ENCODE results near the gene ST3GAL6.

The ST3GAL6 gene

DNA sequence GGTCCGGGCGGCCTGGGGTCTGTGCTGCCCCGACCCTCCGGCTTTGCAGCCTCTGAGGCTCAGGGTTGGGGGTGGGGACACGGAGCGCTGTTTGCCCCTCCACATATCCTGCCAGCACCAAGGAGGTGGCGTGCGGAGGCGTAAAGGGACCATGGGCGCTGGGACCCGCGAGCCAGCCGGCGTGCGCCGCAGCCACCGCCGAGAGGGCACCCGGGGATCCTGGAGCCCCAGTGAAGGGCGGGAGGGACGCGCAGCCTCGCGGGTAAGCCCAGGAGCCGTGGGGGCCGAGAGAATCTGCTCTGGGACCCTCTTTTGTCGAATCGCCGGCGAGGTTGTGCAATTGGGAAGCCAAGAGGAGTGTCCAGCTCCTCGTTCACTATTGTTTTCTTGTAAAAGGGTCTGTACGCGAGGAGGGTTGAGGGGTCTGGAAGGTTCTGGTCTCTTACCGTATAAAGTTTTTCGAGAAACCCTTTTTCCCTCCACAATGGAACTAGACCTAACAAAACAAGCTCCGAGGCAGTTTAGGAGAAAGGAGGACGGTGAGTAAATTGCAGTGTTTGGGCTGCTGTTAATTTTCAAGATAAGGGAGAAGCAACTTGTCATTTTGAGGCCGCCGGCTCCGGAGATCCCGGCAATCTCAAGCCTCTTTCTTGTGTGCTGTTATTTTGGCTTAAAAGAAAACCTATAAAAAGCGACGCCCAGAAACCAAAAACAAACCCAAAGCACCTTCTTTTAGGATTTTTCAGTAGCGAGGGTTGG is 29.9 kb upstream of the ST3GAL6 start:
- no peak overlapping the region for H3K27ac Mint-ChIP-seq
- H3K4me1 Mint-ChIP-seq, result peaks cover 18% of the 10 kb centered on the region
- no peaks in the 10 kb centered on the region for H3K36me3 Mint-ChIP-seq
- peak; percentile 29 for DNase-seq
- no peaks in the 10 kb centered on the region for H3K9me3 Mint-ChIP-seq
- peak overlapping the region; percentile 65 for H3K4me3 Mint-ChIP-seq
- CTCF ChIA-PET, result no interaction called here
- H3K27me3 Mint-ChIP-seq, result peaks cover 83% of the 10 kb centered on the region

DNA sequence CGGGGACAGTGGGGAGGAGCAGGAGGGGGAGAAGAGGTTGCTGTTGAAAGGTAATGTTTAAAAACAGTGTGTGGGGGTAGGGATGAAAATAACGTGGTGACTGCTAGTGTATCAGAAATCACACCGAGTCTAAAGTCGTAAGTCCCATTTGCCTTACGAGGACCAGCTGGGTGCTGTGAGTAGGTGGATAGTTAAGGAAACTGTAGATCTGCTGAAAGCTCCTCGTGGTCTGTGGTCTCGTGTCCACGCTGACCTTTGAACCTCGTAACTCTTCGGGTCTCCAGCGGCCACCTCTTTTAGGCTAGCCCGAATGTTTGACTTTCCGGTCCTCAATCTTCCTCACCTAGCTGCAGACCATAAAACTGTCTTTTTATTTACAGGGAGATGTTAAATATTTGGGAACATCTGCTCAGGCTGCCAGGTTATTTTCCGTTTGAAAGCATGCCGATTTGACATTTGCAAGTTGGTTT is 29.3 kb upstream of the ST3GAL6 start:
- H3K27me3 Mint-ChIP-seq, result peaks cover 87% of the 10 kb centered on the region

DNA sequence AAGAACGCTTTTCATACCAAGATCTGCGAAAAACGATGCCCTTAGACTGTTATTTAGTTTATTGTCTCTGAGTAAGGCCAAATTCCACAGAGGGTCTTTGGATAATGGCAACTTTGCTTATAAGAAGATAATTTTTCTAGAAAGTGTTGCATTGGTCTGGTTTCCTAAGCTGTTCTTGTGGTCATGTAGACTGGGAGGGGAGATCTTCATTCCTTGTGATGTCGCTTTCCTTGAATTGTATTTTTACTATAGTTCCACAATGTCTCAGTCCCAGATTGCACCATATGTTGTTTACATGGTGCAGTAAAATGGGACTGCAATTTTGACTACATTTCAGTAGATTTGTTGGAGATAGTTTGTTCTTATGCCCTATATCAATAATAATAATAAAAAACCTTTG is 28.8 kb upstream of the ST3GAL6 start:
- DNase-seq, result no peak
- no peak overlapping the region for H3K4me3 Mint-ChIP-seq
- H3K27ac Mint-ChIP-seq, result no peak overlapping the region
- CTCF ChIA-PET, result no interaction called here
- peaks cover 90% of the 10 kb centered on the region for H3K27me3 Mint-ChIP-seq
- no peaks in the 10 kb centered on the region for H3K36me3 Mint-ChIP-seq
- peaks cover 18% of the 10 kb centered on the region for H3K4me1 Mint-ChIP-seq
- H3K9me3 Mint-ChIP-seq, result no peaks in the 10 kb centered on the region

More for the DNA sequence above, 29.3 kb upstream of the ST3GAL6 start:
- H3K4me1 Mint-ChIP-seq, result peaks cover 18% of the 10 kb centered on the region
- no peaks in the 10 kb centered on the region for H3K36me3 Mint-ChIP-seq
- peak overlapping the region; percentile 65 for H3K4me3 Mint-ChIP-seq
- no peak overlapping the region for H3K27ac Mint-ChIP-seq
- no peak for DNase-seq
- no peaks in the 10 kb centered on the region for H3K9me3 Mint-ChIP-seq
- CTCF ChIA-PET, result no interaction called here

DNA sequence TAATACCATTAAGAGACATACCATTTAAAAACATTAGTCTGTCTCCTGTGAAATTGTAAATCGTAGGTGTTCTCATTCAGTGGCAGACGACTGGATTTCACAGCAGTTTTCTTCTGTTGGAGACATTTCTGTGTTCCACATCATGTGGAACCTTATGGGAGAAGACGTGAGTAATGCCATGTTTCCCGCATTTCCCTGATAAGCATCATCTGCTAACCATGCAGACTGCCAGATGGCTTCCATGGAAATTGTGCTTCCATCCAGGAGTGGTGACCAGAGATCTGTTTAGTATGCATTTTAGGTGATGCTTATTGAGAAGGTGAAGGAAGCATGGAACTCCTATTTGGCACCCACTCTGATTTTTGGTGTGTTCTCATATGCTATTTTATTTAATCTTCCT is 28.4 kb upstream of the ST3GAL6 start:
- H3K4me3 Mint-ChIP-seq, result no peak overlapping the region
- CTCF ChIA-PET, result interaction anchor here (0.6 kb wide), 1 partner anchor 11 kb away, joined by 6 read pairs; no protein-coding TSS in a partner anchor
- no peaks in the 10 kb centered on the region for H3K36me3 Mint-ChIP-seq
- no peak overlapping the region for H3K27ac Mint-ChIP-seq
- H3K9me3 Mint-ChIP-seq, result no peaks in the 10 kb centered on the region
- H3K27me3 Mint-ChIP-seq, result peaks cover 86% of the 10 kb centered on the region
- DNase-seq, result no peak
- peaks cover 18% of the 10 kb centered on the region for H3K4me1 Mint-ChIP-seq

DNA sequence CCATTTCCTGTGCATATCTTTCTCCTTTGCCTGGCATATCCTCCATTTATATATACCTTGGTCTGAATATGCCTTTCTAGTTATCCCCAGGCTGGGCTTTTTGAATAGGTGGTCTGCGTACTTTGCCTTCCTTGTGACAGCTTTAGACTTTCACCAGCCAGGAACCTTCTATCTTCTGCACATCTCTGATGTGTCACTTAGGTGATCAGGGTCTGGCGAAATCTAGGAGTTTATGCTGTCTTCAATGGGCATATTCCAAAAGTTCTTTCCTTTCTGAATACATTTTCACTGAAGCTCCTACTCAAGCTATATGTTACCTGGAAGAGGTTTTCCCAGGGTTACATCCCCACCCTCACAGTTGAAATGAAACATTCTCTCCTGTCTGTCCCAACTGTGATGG is 27.8 kb upstream of the ST3GAL6 start:
- Mint-ChIP-seq H3K4me1 (peaks cover 18% of the 10 kb centered on the region), H3K4me3 (no peak overlapping the region), H3K9me3 (no peaks in the 10 kb centered on the region), H3K27ac (no peak overlapping the region), H3K36me3 (no peaks in the 10 kb centered on the region), H3K27me3 (peaks cover 83% of the 10 kb centered on the region)
- no peak for DNase-seq
- CTCF ChIA-PET, result interaction anchor here (0.6 kb wide), 1 partner anchor 10 kb away, joined by 6 read pairs; no protein-coding TSS in a partner anchor

DNA sequence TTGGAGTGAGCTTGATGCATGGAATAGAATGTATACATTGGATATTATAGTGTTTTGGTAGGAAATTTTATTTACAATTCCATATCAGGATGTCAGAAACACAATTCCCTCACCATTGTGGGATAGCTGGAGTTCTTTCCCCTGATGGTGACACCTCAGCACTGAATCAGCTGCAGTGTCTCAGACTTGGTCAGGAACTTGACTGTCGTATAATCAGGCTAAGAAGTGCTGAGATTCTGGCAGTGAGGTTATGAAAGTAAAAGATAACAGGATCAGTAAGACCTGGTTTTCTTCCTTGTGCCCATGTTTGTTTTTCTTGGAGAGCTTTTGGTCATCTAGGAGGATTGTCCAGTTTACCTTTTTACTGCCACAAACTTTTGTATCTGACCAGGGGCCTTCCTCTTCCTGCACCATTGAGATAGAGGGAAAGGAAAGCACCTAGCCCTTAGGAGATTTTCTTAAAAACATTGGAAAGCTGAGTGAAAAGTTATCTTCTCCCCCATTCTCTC is 27.3 kb upstream of the ST3GAL6 start:
- DNase-seq, result no peak
- H3K27me3 Mint-ChIP-seq, result peaks cover 80% of the 10 kb centered on the region
- no peaks in the 10 kb centered on the region for H3K36me3 Mint-ChIP-seq

DNA sequence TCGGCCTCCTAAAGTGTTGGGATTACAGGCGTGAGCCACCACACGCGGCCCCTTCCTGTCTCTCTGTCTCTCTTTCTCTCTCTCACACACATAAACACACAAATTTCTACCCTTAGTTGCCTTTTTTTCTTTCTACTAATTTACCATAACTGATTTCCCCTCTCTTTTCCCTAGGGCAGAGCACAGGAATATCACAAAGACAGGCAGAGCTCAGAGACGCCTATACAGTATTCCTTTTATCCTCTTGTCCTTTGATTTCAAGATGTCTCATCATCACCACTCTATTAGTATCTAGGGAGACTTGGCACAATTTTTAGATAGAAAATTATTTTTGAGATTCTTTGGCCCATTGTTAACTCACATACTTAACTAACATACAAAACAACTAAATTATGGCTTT is 25.8 kb upstream of the ST3GAL6 start:
- CTCF ChIA-PET, result no interaction called here
- Mint-ChIP-seq H3K4me3 (no peak overlapping the region), H3K27ac (no peak overlapping the region), H3K4me1 (peaks cover 13% of the 10 kb centered on the region), H3K9me3 (no peaks in the 10 kb centered on the region), H3K27me3 (peaks cover 70% of the 10 kb centered on the region), H3K36me3 (no peaks in the 10 kb centered on the region)
- DNase-seq, result no peak

More for the DNA sequence above, 27.3 kb upstream of the ST3GAL6 start:
- Mint-ChIP-seq H3K9me3 (no peaks in the 10 kb centered on the region), H3K4me1 (peaks cover 18% of the 10 kb centered on the region), H3K27ac (no peak overlapping the region), H3K4me3 (no peak overlapping the region)
- CTCF ChIA-PET, result no interaction called here

DNA sequence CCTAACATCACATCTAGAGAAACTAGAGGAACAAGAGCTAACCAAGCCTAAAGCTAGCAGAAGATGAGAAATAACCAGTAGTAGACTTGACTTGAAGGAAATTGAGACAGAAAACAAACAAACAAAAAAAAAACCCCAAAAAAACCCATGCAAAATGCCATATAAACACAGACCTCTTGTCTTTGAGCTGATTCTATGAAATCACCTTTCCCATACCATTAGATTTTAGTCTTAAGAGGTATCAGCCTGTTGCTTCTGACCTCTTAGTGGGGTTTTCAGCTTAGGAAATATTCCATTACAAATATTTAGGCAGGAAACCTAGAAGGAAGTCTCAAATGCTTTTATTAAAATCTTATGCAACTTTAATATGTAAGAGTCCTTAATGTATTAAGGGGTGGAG is 23.9 kb upstream of the ST3GAL6 start:
- no peak overlapping the region for H3K4me3 Mint-ChIP-seq
- no peaks in the 10 kb centered on the region for H3K9me3 Mint-ChIP-seq
- CTCF ChIA-PET, result no interaction called here
- peaks cover 2% of the 10 kb centered on the region for H3K4me1 Mint-ChIP-seq
- no peak for DNase-seq
- no peak overlapping the region for H3K27ac Mint-ChIP-seq
- no peaks in the 10 kb centered on the region for H3K36me3 Mint-ChIP-seq
- H3K27me3 Mint-ChIP-seq, result peaks cover 51% of the 10 kb centered on the region

DNA sequence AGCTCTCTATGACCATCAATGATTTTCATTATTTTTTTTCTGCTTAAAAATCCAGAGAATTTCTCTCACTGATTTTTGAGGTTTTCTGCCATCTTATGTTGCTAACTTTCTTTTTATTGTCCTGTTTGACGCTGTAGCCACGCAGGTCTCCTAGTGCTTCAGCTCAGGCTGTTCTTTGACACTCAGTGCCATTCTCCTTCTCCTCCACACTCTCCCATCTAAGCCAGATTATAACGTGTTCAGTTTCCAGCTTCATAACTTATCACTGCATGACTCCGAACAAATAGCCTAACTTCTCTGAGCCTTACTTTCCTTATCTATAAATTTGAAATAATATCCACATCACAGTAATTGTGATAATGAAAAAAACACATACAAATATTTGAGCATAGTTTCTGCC is 22.8 kb upstream of the ST3GAL6 start:
- DNase-seq, result no peak
- H3K4me1 Mint-ChIP-seq, result no peaks in the 10 kb centered on the region
- no peaks in the 10 kb centered on the region for H3K9me3 Mint-ChIP-seq
- no peak overlapping the region for H3K27ac Mint-ChIP-seq
- H3K27me3 Mint-ChIP-seq, result peaks cover 43% of the 10 kb centered on the region
- no peak overlapping the region for H3K4me3 Mint-ChIP-seq
- H3K36me3 Mint-ChIP-seq, result no peaks in the 10 kb centered on the region
- CTCF ChIA-PET, result no interaction called here

DNA sequence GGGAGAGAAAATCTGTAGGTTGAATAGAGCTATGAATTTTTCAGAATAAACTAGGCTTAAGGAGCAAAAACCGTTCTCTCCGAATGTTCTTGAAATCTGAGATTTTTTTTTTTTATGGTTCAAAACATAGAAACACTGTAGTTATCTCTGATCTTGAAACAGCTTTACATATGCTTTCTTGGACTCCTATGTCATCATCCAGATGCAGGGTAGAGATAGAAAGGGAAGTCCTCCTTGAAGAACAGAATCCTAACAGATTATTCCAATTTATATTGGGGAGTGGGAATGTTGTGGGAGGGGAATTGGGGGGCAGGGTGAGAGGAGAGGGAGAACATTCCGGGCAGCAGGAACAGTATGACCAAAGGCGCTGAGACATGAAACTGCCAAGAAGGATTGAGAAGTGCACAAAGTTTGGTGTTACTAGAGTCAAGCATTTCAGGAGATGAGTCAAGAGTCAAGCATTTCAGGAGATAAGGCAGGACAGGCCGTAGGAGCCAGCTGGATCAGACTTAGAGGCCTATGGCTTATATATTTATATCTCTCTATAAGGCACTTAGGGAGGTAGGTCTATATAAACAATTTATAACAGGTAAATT is 21.9 kb upstream of the ST3GAL6 start:
- Mint-ChIP-seq H3K9me3 (no peaks in the 10 kb centered on the region), H3K27me3 (peaks cover 34% of the 10 kb centered on the region), H3K27ac (no peak overlapping the region), H3K4me3 (no peak overlapping the region), H3K4me1 (no peaks in the 10 kb centered on the region), H3K36me3 (no peaks in the 10 kb centered on the region)
- CTCF ChIA-PET, result no interaction called here
- no peak for DNase-seq

DNA sequence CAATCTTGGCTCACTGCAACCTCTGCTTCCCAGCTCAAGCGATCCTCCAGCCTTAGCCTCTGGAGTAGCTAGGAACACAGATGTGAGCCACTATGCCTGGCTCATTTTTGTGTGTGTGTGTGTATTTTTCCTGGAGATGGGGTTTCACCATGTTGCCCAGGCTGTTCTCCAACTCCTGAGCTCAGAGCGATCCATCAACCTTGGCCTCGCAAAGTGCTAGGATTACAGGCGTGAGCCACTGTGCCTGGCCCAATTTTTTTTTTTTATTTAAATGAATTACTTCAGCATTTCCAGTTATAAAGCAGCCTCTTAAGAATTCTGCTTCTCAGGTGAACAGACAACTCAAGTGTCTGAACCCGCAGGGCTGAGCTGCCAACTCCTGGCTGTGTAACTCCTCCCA is 20.1 kb upstream of the ST3GAL6 start:
- Mint-ChIP-seq H3K27ac (no peak overlapping the region), H3K4me1 (no peaks in the 10 kb centered on the region), H3K27me3 (peaks cover 20% of the 10 kb centered on the region), H3K36me3 (no peaks in the 10 kb centered on the region), H3K4me3 (no peak overlapping the region), H3K9me3 (no peaks in the 10 kb centered on the region)
- CTCF ChIA-PET, result interaction anchor here (1.0 kb wide), 1 partner anchor 17 kb away, joined by 3 read pairs; no protein-coding TSS in a partner anchor
- no peak for DNase-seq

DNA sequence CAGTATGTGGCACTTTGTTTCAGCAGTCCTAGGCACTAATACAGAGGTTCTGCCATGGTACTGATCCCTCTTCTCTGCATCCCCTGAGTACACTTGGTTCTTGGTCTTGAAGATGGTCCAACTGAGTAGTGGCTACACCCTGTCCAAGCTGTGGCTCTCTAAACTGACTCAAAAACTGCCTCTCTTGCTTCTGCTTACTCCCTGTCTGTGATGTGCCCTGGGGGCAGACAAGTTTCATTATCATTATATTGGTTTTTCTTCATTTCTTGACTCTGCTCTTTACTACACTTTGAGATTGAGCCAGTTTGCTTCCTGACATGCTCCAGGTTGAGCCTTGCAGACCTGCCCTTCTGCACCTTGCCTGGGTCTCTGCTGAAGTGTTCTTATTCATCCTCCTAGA is 18.9 kb upstream of the ST3GAL6 start:
- Mint-ChIP-seq H3K36me3 (no peaks in the 10 kb centered on the region), H3K9me3 (no peaks in the 10 kb centered on the region), H3K4me1 (no peaks in the 10 kb centered on the region), H3K27me3 (peaks cover 13% of the 10 kb centered on the region), H3K27ac (no peak overlapping the region), H3K4me3 (no peak overlapping the region)
- CTCF ChIA-PET, result no interaction called here
- DNase-seq, result no peak

DNA sequence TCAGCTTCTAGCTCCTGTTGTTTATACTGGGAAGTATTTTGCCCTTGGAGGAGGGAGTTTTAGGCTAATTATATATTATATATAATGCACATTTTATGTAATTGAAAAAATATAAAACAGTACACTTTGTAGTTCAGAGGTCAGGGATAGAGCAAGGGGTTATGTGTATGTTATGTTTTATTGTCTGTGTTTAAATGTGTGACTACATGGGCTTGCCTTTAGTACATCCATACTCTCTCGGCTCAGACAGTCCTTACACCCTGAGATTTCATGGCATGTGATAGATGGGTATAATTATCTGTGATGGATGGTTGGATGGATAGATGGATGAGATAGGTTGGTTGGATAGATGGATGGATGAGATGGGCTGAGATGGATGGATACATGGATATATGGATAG is 17.4 kb upstream of the ST3GAL6 start:
- Mint-ChIP-seq H3K36me3 (no peaks in the 10 kb centered on the region), H3K9me3 (no peaks in the 10 kb centered on the region), H3K27me3 (peaks cover 9% of the 10 kb centered on the region), H3K4me1 (no peaks in the 10 kb centered on the region), H3K27ac (no peak overlapping the region), H3K4me3 (no peak overlapping the region)
- CTCF ChIA-PET, result interaction anchor here (1.2 kb wide), 1 partner anchor 11 kb away, joined by 6 read pairs; no protein-coding TSS in a partner anchor
- DNase-seq, result no peak

DNA sequence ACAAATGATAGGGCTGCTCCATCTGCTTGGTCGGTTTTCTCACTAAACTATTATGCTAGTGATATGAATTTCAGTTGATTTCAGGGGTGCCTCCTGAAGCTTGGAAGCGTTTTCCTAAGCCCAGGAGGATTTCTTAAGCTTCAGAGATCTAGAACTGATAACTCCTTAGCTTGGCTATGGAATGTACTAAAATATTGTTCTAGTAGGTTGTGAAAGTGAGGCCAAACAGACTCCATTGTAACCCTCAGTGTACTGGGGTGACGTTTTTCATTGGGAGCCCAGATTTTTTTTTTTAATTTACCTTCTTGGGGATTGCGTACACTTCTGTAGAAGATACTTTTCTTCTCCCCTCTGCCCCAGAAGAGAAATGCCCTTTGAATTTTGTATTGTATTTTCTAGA is 17.0 kb upstream of the ST3GAL6 start:
- Mint-ChIP-seq H3K27me3 (peaks cover 12% of the 10 kb centered on the region), H3K4me3 (no peak overlapping the region), H3K9me3 (no peaks in the 10 kb centered on the region), H3K36me3 (no peaks in the 10 kb centered on the region), H3K27ac (no peak overlapping the region), H3K4me1 (no peaks in the 10 kb centered on the region)
- CTCF ChIA-PET, result interaction anchor here (1.2 kb wide), 1 partner anchor 11 kb away, joined by 6 read pairs; no protein-coding TSS in a partner anchor
- no peak for DNase-seq

DNA sequence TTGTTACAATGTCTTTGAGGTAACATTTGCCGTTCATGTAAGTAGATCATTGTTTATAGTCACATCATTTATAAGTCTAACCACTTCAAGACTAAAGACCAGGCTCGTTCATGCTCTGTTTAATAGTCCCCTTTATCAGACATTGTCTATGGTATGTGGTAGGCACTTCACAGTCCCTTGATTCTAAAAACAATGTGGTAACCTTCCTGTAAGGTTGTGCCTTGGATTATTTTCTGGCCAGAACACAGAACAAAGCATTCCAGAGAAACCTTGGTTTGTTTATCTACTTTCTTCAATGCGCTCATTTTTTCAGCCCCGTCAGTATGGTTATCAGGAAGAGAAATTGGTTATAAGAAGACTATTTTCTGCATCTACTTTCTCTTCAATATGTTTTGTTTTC is 16.3 kb upstream of the ST3GAL6 start:
- no peak for DNase-seq
- H3K27me3 Mint-ChIP-seq, result peaks cover 8% of the 10 kb centered on the region
- H3K9me3 Mint-ChIP-seq, result no peaks in the 10 kb centered on the region
- H3K27ac Mint-ChIP-seq, result no peak overlapping the region
- CTCF ChIA-PET, result no interaction called here
- no peak overlapping the region for H3K4me3 Mint-ChIP-seq
- no peaks in the 10 kb centered on the region for H3K4me1 Mint-ChIP-seq
- no peaks in the 10 kb centered on the region for H3K36me3 Mint-ChIP-seq
